ENCODE data around the gene SRGAP1.

DNA sequence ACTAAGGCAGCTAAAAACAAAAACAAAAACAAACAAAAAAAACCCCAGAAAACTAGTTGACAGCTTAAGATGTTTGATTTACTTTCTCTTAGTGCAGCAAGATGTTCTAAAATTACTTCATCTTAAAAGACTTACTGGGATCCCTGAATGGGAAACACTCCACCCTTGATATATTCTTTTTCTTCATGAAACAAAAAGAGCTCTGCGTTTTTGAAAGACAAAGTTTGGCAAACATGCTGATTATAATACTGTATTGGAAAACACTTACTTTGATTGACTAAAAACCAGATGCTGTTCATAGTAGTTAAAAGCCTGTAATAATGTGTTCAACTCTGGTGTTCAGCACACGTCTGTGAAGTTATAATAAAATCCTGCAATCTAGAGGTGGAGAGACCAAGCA is 136.8 kb downstream of the SRGAP1 start:
- no peak for TF ChIP-seq GATA3 (IDR thresholded peaks at IDR 0.05; ENCODE audit: low read depth, low read length)
- no peak for TF ChIP-seq GATA2 (IDR thresholded peaks at IDR 0.05; ENCODE audit: low read depth, low read length)

Data from SH-SY5Y (cell line).